Measurements from ENCODE around the gene OSBPL6. TPM values are rescaled to one million over a fixed set of nuclear protein-coding genes. Genes with fewer than 3 reads are reported as not detected.
A peak's percentile ranks its signal among the peaks of the same experiment; 100 is the strongest.

Gene OSBPL6
- total and polyA plus RNA-seq, 2 donors from 2014 or later: 0.91 to 1.4 TPM

DNA sequence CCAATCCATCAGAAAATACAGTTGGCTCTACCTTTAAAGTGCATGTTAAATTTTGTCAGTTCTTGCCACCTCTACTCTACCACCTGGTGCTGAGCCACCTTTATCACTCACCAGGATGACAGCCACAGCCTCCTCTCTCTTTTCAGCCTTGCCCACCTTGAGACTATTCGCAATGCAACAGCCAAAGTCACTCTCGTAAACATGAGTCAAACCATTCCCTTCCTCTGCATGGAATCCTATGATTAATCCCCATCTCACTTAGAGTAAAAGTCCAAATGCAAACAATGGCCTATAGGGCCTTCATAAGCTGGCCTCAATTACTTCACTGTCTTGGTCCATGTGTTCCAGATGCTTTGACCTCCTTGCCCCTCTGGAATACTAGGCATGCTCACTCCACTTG, 5.8 kb upstream of the OSBPL6 start:
- H3K9me3 ChIP-seq (ENCODE audit: control insufficient read depth in 2 of 3, insufficient read depth in 1 of 3, low read length in 3 of 3): no peaks in the 10 kb centered on the region
- no peak overlapping the region for H3K9ac ChIP-seq (ENCODE audit: low read length in 3 of 3)
- no peak overlapping the region for H3K4me3 ChIP-seq (ENCODE audit: low read length in 3 of 3)
- TF ChIP-seq, protein P1, sequence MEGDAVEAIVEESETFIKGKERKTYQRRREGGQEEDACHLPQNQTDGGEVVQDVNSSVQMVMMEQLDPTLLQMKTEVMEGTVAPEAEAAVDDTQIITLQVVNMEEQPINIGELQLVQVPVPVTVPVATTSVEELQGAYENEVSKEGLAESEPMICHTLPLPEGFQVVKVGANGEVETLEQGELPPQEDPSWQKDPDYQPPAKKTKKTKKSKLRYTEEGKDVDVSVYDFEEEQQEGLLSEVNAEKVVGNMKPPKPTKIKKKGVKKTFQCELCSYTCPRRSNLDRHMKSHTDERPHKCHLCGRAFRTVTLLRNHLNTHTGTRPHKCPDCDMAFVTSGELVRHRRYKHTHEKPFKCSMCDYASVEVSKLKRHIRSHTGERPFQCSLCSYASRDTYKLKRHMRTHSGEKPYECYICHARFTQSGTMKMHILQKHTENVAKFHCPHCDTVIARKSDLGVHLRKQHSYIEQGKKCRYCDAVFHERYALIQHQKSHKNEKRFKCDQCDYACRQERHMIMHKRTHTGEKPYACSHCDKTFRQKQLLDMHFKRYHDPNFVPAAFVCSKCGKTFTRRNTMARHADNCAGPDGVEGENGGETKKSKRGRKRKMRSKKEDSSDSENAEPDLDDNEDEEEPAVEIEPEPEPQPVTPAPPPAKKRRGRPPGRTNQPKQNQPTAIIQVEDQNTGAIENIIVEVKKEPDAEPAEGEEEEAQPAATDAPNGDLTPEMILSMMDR (IDR thresholded peaks at IDR 0.05; ENCODE audit: borderline replicate concordance, extremely low read depth, insufficient read depth): no peak
- peaks cover 0 to 3% (median 0%) of the 10 kb centered on the region in 3 donors for H3K4me1 ChIP-seq (ENCODE audit: control insufficient read depth in 2 of 3, insufficient read depth in 2 of 3, low read depth in 1 of 3, low read length in 3 of 3)
- H3K27me3 ChIP-seq (ENCODE audit: control insufficient read depth, insufficient read depth, low read length): peaks cover 2% of the 10 kb centered on the region
- H3K36me3 ChIP-seq (ENCODE audit: control insufficient read depth in 2 of 3, insufficient read depth in 3 of 3, low read length in 3 of 3): no peaks in the 10 kb centered on the region
- DNase-seq: no peak
- intact Hi-C loops (cut with DNase I): no loop called here
- no peak overlapping the region for H3K27ac ChIP-seq (ENCODE audit: low read depth in 2 of 2, low read length in 2 of 2)
- FAIRE-seq: no peak

DNA sequence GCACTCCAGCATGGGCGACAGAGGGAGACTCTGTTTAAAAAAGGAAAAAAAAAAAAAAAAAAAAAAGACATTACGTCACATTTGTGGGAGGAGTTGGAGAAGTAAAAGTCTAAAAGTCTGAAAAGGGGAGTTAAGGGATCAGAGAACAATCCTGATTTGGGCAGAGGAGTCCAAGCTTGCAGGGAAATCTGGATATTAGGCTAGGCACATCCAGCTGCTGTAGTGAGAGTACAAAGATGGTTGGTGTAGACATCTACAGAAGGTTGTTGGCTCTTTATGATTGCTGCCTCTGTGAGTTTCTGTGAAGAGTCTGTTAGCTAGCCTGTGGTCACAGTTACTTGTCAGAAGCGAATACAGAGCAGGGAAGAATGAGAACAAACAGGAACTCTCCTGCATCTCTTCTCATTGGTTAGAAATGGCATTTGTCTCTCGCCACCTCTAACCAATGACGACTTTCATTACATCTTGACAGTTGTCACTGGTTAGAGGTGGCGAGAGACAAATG, 3.3 kb upstream of the OSBPL6 start:
- Histone ChIP-seq H3K4me1 (ENCODE audit: control insufficient read depth in 2 of 3, insufficient read depth in 2 of 3, low read depth in 1 of 3, low read length in 3 of 3) (peaks cover 0 to 6% (median 0%) of the 10 kb centered on the region in 3 donors), H3K36me3 (ENCODE audit: control insufficient read depth in 2 of 3, insufficient read depth in 3 of 3, low read length in 3 of 3) (no peaks in the 10 kb centered on the region), H3K4me3 (ENCODE audit: low read length in 3 of 3) (no peak overlapping the region), H3K9me3 (ENCODE audit: control insufficient read depth in 2 of 3, insufficient read depth in 1 of 3, low read length in 3 of 3) (no peaks in the 10 kb centered on the region), H3K27ac (ENCODE audit: low read depth in 2 of 2, low read length in 2 of 2) (no peak overlapping the region), H3K27me3 (ENCODE audit: control insufficient read depth, insufficient read depth, low read length) (peaks cover 2% of the 10 kb centered on the region), H3K9ac (ENCODE audit: low read length in 3 of 3) (no peak overlapping the region)
- FAIRE-seq: no peak
- intact Hi-C loops (cut with DNase I): no loop called here
- DNase-seq: no peak
- TF ChIP-seq, protein P1 (IDR thresholded peaks at IDR 0.05; ENCODE audit: borderline replicate concordance, extremely low read depth, insufficient read depth): no peak

DNA sequence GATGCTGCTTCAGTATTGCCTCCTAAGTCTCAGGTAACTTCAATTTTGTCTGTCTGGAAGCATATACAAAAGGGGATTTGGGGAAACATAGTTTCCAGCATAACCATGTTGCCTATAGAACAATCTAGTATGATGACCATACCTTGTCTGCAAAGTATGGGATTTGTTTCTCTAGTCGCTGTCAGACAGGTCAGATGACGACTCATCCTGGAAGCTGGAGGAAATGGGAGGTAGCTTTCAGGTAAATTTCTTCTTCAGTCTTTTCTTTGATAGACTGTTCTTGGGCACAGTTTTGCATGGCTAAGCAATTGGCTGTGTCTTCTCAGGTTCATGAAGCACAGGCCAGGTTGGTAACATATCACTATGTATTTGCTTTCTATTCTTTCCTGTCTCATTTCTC, 2.8 kb upstream of the OSBPL6 start:
- Histone ChIP-seq H3K36me3 (ENCODE audit: control insufficient read depth in 2 of 3, insufficient read depth in 3 of 3, low read length in 3 of 3) (no peaks in the 10 kb centered on the region), H3K27me3 (ENCODE audit: control insufficient read depth, insufficient read depth, low read length) (peaks cover 2% of the 10 kb centered on the region), H3K9ac (ENCODE audit: low read length in 3 of 3) (no peak overlapping the region), H3K9me3 (ENCODE audit: control insufficient read depth in 2 of 3, insufficient read depth in 1 of 3, low read length in 3 of 3) (no peaks in the 10 kb centered on the region), H3K27ac (ENCODE audit: low read depth in 2 of 2, low read length in 2 of 2) (no peak overlapping the region), H3K4me3 (ENCODE audit: low read length in 3 of 3) (no peak overlapping the region), H3K4me1 (ENCODE audit: control insufficient read depth in 2 of 3, insufficient read depth in 2 of 3, low read depth in 1 of 3, low read length in 3 of 3) (peaks cover 0 to 6% (median 0%) of the 10 kb centered on the region in 3 donors)
- TF ChIP-seq, protein P1 (IDR thresholded peaks at IDR 0.05; ENCODE audit: borderline replicate concordance, extremely low read depth, insufficient read depth): no peak
- intact Hi-C loops (cut with DNase I): no loop called here
- FAIRE-seq: no peak
- no peak for DNase-seq

GRCh38 chr2:178193496-178193822, 853 bp upstream of the OSBPL6 start:
- peaks cover 0 to 6% (median 0%) of the 10 kb centered on the region in 3 donors for H3K4me1 ChIP-seq (ENCODE audit: control insufficient read depth in 2 of 3, insufficient read depth in 2 of 3, low read depth in 1 of 3, low read length in 3 of 3)
- no peak for DNase-seq
- H3K4me3 ChIP-seq (ENCODE audit: low read length in 3 of 3): peak overlapping the region; percentile 9 to 78 (median 57)
- H3K9ac ChIP-seq (ENCODE audit: low read length in 3 of 3): peak overlapping the region in 2 of 3 donors; percentile 49 to 73
- intact Hi-C loops (cut with DNase I): no loop called here
- peaks cover 2% of the 10 kb centered on the region for H3K27me3 ChIP-seq (ENCODE audit: control insufficient read depth, insufficient read depth, low read length)
- no peak for FAIRE-seq
- no peaks in the 10 kb centered on the region for H3K36me3 ChIP-seq (ENCODE audit: control insufficient read depth in 2 of 3, insufficient read depth in 3 of 3, low read length in 3 of 3)
- H3K27ac ChIP-seq (ENCODE audit: low read depth in 2 of 2, low read length in 2 of 2): peak overlapping the region; percentile 39 to 72
- H3K9me3 ChIP-seq (ENCODE audit: control insufficient read depth in 2 of 3, insufficient read depth in 1 of 3, low read length in 3 of 3): no peaks in the 10 kb centered on the region
- TF ChIP-seq, protein P1 (IDR thresholded peaks at IDR 0.05; ENCODE audit: borderline replicate concordance, extremely low read depth, insufficient read depth): no peak

All from kidney (tissue), 14 donors.